Measurements from ENCODE around the gene OR13C3. TPM values are rescaled to one million over a fixed set of nuclear protein-coding genes. Genes with fewer than 3 reads are reported as not detected.
A peak's percentile ranks its signal among the peaks of the same experiment; 100 is the strongest.
"Not testable (repeated sequence)": the region's sequence is repeated elsewhere in the genome, so short reads cannot be mapped to it uniquely, and the experiment has no call there.

The OR13C3 gene
- not detected in 2 replicates for total RNA-seq (2014; rRNA removed; shearing (Covaris generic))

DNA sequence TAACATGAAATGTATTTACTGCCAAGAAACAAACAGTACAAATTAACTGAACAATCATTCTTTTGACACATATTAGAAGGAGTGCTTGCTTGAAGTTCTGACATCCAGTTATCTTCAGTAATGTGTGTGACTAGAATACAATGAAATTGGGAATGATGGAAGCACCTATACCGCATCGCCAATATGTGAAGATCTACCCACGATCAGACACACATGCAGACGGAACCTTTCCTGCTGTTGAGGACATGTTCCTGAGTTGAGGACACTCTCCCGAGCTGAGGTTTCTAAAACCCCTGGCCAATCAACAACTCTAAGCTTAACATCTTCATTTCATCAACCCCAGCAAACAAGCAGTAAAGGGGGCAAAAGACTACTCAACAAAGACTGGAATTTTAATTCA is at the start of gene OR13C3:
TSS of gene OR13C3 (minus strand) at position 101 of the 400 bp plus-strand sequence. CDS start 133 bp downstream, outside the sequence.
- DNase-seq (ENCODE audit: low read depth), result no peak

DNA sequence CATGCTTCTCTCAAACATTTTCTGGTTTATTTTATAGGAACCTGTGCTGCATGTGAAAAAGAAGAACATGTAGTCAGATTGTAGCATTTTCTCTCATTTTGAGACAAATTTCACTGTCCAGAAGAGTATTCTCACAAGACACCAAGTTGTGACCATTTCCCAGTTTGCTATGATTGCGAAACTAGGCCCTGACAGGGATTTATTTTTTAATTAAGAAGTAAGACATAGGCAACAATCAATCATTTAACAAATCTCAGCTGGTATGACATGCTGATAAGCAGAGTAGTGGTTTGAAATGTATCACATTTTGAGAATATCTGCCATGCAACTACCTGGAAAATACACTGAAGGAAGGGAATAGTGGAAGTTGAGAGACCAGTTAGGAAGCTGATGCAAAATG is 43.9 kb upstream of the OR13C3 start:
- DNase-seq (ENCODE audit: low read depth), result no peak

- no peak for DNase-seq (ENCODE audit: low read depth)
Measured at GRCh38 chr9:104577263-104577662, 40.6 kb upstream of the OR13C3 start.

GRCh38 chr9:104575456-104575855 is 38.8 kb upstream of the OR13C3 start:
- DNase-seq (ENCODE audit: low read depth), result no peak

- no peak for DNase-seq (ENCODE audit: low read depth)
Measured at GRCh38 chr9:104572612-104573011, 36.0 kb upstream of the OR13C3 start.

- no peak for DNase-seq (ENCODE audit: low read depth)
Measured at GRCh38 chr9:104568868-104569267, 32.2 kb upstream of the OR13C3 start, which contains the start of gene OR13C8. OR13C8 (plus strand) TSS chr9:104569168; CDS start chr9:104569168, 0 bp downstream.

DNA sequence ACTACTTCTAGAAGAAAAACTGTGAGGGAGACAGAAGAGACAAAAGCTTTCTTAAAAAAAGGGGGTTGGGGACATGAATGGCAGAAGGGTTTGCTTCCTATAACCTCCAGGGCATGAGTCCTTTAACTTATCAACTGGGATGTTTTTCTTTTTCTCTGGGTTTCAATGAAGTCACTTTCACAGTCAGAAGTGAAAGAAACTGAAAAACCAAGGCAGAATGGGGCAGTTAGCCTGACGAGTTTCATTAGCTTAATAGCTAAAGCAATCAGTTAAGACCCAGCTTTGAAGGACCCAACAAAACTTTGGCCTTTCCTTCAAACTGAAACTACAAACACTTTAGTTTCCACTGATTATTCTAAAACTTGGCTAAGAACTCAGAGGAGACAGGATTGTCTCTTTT is 27.7 kb upstream of the OR13C3 start:
- DNase-seq (ENCODE audit: low read depth), result no peak

DNA sequence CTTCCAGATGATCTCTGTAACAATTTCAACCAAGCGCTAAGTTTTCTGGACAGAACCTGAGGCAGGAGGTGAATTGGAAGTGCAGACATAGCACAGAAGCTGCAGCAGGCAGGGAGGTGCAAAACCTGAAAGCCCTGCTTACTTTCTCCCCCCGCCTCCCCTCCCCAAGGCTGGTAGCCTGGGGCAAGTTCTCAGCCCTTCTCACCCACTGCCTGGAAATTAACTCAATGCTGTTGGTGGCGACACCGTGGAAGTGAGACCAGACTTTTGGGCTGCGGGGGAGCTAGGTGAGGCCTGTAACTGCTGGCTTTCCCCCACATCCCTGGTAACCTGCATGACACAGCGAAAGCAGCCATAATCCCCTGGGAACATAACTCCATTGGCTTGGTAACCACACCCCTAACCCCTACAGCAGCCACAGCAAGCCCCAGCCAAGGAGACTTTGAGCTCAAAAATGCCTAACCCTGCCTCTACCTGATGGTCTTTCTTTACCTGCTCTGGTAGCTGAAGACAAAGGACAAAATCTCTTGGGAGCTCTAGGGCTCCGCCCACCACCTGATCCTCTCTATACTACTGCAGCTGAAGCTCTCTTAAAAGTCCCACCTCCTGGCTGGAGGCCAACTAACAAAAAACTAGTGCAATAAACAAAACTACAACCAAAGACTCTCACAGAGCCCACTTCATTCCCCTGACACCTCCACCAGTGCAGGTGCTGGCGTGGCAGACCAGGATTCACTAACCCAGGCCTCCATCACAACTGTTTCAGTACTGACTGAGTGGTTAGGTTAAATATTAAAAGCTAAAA is 20.4 kb upstream of the OR13C3 start:
- no peak for DNase-seq (ENCODE audit: low read depth)

GRCh38 chr9:104555521-104555920 is 18.9 kb upstream of the OR13C3 start:
- DNase-seq (ENCODE audit: low read depth), result no peak

GRCh38 chr9:104553261-104553660 is 16.6 kb upstream of the OR13C3 start:
- peak; percentile 2 for DNase-seq (ENCODE audit: low read depth)

- no peak for DNase-seq (ENCODE audit: low read depth)
Measured at GRCh38 chr9:104544644-104545043, 8.0 kb upstream of the OR13C3 start.

GRCh38 chr9:104539275-104539674 is 2.6 kb upstream of the OR13C3 start:
- no peak for DNase-seq (ENCODE audit: low read depth)

DNA sequence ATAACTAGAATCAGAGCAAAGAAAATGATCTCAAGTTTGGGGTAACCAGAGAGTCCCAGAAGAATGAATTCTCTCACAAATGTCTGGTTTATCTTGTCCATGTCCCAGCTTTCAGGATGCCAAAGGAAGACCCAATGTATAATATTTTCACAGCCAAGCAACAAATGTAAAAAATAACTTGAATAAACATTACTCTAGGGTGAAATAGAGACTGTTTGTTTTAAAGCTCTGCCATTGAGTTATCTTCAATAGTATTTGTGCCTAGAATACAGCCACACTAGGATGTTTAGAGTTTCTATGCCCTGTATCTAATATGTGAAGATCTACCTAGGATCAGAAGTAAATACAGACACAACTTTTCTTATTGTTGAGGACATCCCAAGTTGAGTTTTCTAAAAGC is 9.5 kb downstream of the OR13C3 start, which contains the start of gene OR13C4:
TSS of gene OR13C4 (minus strand) at position 101 of the 400 bp plus-strand sequence. CDS start at position 101, 0 bp downstream.
- DNase-seq (ENCODE audit: low read depth), result no peak

DNA sequence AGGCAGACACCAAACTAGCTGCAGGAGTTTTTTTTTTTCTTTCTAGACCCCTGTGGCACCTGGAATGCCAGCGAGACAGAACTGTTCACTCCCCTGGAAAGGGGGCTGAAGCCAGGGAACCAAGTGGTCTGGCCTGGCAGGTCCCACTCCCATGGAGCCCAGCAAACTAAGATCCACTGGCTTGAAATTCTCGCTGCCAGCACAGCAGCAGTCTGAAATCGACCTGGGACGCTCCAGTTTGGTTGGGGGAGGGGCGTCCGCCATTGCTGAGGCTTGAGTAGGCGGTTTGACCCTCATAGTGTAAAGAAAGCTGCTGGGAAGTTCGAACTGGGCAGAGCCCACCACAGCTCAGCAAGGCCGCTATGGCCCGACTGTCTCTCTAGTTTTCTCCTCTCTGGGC is 16.4 kb downstream of the OR13C3 start:
- not testable (repeated sequence) for DNase-seq (ENCODE audit: low read depth)

DNA sequence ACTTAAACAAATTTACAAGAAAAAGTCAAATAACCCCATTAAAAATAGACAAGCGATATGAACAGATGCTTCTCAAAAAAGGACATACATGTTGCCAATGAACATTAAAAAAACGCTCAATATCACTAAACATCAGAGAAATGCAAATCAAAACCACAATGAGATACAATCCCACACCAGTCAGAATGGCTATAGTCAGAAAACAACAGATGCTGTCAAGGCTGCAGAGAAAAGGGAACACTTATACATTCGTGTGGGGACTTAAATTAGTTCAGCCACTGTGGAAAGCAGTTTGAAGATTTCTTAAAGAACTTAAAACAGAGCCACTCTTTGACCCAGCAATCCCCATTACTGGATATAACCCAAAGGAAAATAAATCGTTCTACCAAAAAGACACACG is 21.8 kb downstream of the OR13C3 start:
- no peak for DNase-seq (ENCODE audit: low read depth)

DNA sequence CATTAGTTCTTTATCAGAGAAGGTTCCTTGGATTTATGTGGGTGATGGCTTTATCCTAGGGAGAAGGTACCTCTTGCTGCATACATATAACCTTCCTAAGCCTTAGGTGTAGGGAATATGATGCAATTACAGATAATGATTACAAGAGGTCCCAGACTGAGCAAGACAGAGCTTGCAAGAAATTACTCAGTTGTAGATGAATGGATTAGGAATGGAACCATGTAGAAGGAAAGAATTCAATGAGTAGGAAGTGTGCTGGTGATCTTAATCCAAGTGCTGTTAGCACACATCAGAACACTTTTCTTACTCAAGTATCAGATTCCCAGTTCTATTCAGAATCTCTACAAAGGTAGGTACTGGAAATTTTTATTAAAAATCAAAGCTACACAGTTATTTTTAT is 30.1 kb downstream of the OR13C3 start:
- DNase-seq (ENCODE audit: low read depth), result no peak

DNA sequence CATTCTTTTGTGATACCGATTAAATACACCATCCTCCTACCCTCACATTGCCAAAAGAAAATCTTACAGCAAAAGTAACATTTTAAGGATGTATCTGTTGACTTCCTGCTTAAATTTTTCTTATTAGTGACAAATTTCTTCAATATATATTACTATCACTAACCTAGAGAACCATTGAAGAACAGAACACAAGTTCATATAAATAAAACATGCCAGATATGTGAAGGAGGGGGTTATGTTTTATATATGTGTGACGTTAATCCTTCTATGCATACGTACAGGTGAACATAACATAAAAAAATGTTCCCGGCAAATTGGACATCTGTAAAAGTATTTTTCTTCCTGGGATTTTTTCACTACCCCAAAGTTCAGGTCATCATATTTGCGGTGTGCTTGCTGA is 32.7 kb downstream of the OR13C3 start, which contains the start of gene OR13F1:
TSS of gene OR13F1 (plus strand) at position 301 of the 400 bp plus-strand sequence. CDS start at position 301, 0 bp downstream.
- no peak for DNase-seq (ENCODE audit: low read depth)

DNA sequence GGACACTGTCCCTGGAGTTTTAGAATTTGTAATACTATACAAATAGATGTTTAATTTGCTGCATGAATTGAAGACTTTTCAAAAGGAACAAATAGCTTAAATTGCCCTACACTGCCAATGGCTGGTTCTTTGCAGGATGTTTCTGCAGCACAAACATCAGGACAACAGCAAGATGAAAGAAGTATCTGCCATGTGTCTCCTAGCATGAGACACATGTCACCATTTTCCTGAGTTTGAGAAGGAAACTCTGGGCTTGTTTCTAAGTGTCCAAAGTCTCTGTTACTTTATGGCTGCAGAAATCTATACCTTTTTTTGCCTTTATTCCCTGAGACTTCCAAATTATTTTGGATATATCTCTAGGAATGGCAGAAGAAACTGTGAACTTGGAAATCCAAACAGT is 33.2 kb downstream of the OR13C3 start:
- no peak for DNase-seq (ENCODE audit: low read depth)

DNA sequence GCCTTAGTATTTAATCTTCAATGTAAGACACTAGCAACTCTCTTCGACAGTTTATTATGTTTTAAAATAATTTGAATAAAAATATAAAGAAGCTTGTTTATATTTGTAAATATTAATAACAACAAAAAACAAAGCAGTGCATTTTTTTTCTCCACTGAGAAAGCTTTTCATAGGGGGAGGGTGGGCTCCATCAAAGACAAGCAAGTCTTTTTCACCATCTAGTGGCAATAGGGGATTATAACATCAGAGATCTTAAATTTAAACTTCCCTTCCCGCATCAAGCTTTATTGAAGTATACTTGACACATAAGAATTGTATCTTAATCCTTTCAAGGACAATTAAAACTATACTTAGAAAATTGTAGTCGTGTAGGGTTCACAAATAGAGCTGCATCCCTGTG is 41.8 kb downstream of the OR13C3 start:
- no peak for DNase-seq (ENCODE audit: low read depth)

Data from M059J (cell line).